SK-N-SH (cell line): ENCODE measurements around the gene CDH23. TPM values are rescaled to one million over a fixed set of nuclear protein-coding genes. Genes with fewer than 3 reads are reported as not detected.

Experiments
- CTCF ChIA-PET: fragments of 300-600, 350-600 bp; formaldehyde crosslinking; extraction: SDS; loops from one replicate; lab custom pipeline; 2021; lab: Yijun Ruan, JAX
- POLR2A ChIA-PET: fragments of 350-600 bp; sonication (Branson Sonifier 250); formaldehyde crosslinking; extraction: SDS; loops from one replicate; lab custom pipeline; 2020; ENCODE audit warnings: antibody characterized with exemption, inconsistent platforms; lab: Yijun Ruan, JAX
- DNase-seq: peaks from one replicate; pipeline ENCODE4 v3.0.0; 2012
- H2AFZ ChIP-seq: fragments of 200-600 bp; sonication (generic); 2 replicates; pipeline ENCODE4 v1.8.1; 2016; ENCODE audit warnings: antibody characterized with exemption, mild to moderate bottlenecking, low read depth
- H3F3A ChIP-seq: fragments of 200-600 bp; sonication (generic); replicated peaks from 2 replicates; pipeline ENCODE3; 2016; ENCODE audit warnings: antibody characterized with exemption, mild to moderate bottlenecking; ENCODE audit not compliant: insufficient read depth
- H3K27ac ChIP-seq, 2 experiments: fragments of 200-500 bp in 1 of 2; fragments of 200-600 bp in 1 of 2; sonication (Bioruptor generic) in 1 of 2; sonication (generic), shearing (Covaris generic) in 1 of 2; 2 replicates each; pipeline versions ENCODE4 v1.5.1 to v1.6.1; 2014 to 2016; ENCODE audit warnings: low read depth in 2 of 2, inconsistent platforms in 1 of 2, low read length in 1 of 2, mild to moderate bottlenecking in 1 of 2, mixed read lengths in 1 of 2
- H3K27me3 ChIP-seq: fragments of 200-600 bp; sonication (generic), shearing (Covaris generic); 2 replicates; pipeline ENCODE4 v1.6.1; 2016; ENCODE audit warnings: mixed run types; ENCODE audit not compliant: insufficient read depth
- H3K36me3 ChIP-seq, 2 experiments: fragments of 200-500 bp in 1 of 2; fragments of 200-600 bp in 1 of 2; sonication (Bioruptor generic) in 1 of 2; sonication (generic) in 1 of 2; replicated peaks in 1 of 2; 2 replicates each; pipeline versions ENCODE3 to v1.5.1; 2014 to 2016; ENCODE audit warnings: low read length in 1 of 2, mild to moderate bottlenecking in 1 of 2; ENCODE audit not compliant: insufficient read depth in 2 of 2, control insufficient read depth in 1 of 2
- H3K4me1 ChIP-seq, 2 experiments: fragments of 200-500 bp in 1 of 2; fragments of 200-600 bp in 1 of 2; sonication (Bioruptor generic) in 1 of 2; sonication (generic), shearing (Covaris generic) in 1 of 2; 2 replicates each; pipeline versions ENCODE4 v1.5.1 to v1.6.1; 2014 to 2016; ENCODE audit warnings: low read depth in 1 of 2, low read length in 1 of 2, mixed run types in 1 of 2; ENCODE audit not compliant: insufficient read depth in 2 of 2, control insufficient read depth in 1 of 2
- H3K4me2 ChIP-seq: fragments of 200-600 bp; sonication (generic), shearing (Covaris generic); 2 replicates; pipeline ENCODE4 v1.6.1; 2017; ENCODE audit warnings: mixed run types
- H3K4me3 ChIP-seq, 2 experiments: fragments of 200-500 bp in 1 of 2; fragments of 200-600 bp in 1 of 2; sonication (Bioruptor generic) in 1 of 2; sonication (generic), shearing (Covaris generic) in 1 of 2; 2 replicates each; pipeline versions ENCODE4 v1.5.1 to v1.8.1; 2014 to 2016; ENCODE audit warnings: low read depth in 2 of 2, inconsistent platforms in 1 of 2, low read length in 1 of 2, mild to moderate bottlenecking in 1 of 2, mixed read lengths in 1 of 2, moderate library complexity in 1 of 2
- H3K79me2 ChIP-seq: fragments of 200-600 bp; sonication (generic); 2 replicates; pipeline ENCODE4 v1.8.1; 2017; ENCODE audit warnings: mild to moderate bottlenecking; ENCODE audit not compliant: insufficient read depth
- H3K9ac ChIP-seq: fragments of 200-600 bp; sonication (generic); 2 replicates; pipeline ENCODE4 v1.6.1; 2017; ENCODE audit warnings: mixed run types
- H3K9me2 ChIP-seq: fragments of 200-600 bp; sonication (generic); 2 replicates; pipeline ENCODE4 v1.6.1; 2017; ENCODE audit warnings: mixed run types
- H3K9me3 ChIP-seq: fragments of 200-600 bp; sonication (generic); 2 replicates; pipeline ENCODE4 v1.6.1; 2017; ENCODE audit warnings: mixed run types, mild to moderate bottlenecking, moderate library complexity
- H4K20me1 ChIP-seq: fragments of 200-600 bp; sonication (generic); 2 replicates; pipeline ENCODE4 v1.6.1; 2017; ENCODE audit warnings: mild to moderate bottlenecking, mixed run types; ENCODE audit not compliant: insufficient read depth
- ELF1 ChIP-seq: IDR thresholded peaks from 2 replicates; pipeline ENCODE4 v1.4.0; 2012
- FOXJ3 ChIP-seq: sonication (generic); formaldehyde crosslinking; IDR thresholded peaks from 2 replicates; pipeline ENCODE4 v1.5.1; 2020; ENCODE audit warnings: mild to moderate bottlenecking, missing genetic modification reagents
- GABPA ChIP-seq: IDR thresholded peaks from 2 replicates; pipeline ENCODE4 v1.4.0; 2012; ENCODE audit warnings: low read depth, mild to moderate bottlenecking
- GATA2 ChIP-seq: sonication (generic); formaldehyde crosslinking; IDR thresholded peaks from 2 replicates; pipeline ENCODE4 v1.5.0; 2020; ENCODE audit warnings: mild to moderate bottlenecking, missing genetic modification reagents
- JUND ChIP-seq: IDR thresholded peaks from 2 replicates; pipeline ENCODE4 v1.4.0; 2012
- MXI1 ChIP-seq: IDR thresholded peaks from 2 replicates; pipeline ENCODE4 v1.6.1; 2012; ENCODE audit warnings: mild to moderate bottlenecking, low read depth, low read length, improper control_type of control experiment
- NFIC ChIP-seq: IDR thresholded peaks from 2 replicates; pipeline ENCODE4 v1.4.0; 2012; ENCODE audit warnings: borderline replicate concordance
- NRF1 ChIP-seq: IDR thresholded peaks from 2 replicates; pipeline ENCODE4 v1.6.1; 2012; ENCODE audit warnings: low read depth, mild to moderate bottlenecking, low read length
- POLR2AphosphoS5 ChIP-seq: IDR thresholded peaks from 2 replicates; pipeline ENCODE4 v1.6.1; 2012; ENCODE audit warnings: low read depth, low read length
- RAD21 ChIP-seq: IDR thresholded peaks from 2 replicates; pipeline ENCODE4 v1.6.1; 2012; ENCODE audit warnings: mild to moderate bottlenecking, low read length
- TAF1 ChIP-seq: IDR thresholded peaks from 2 replicates; pipeline ENCODE4 v1.6.1; 2012; ENCODE audit warnings: low read depth, mild to moderate bottlenecking, low read length, moderate library complexity, borderline replicate concordance
- TEAD4 ChIP-seq: IDR thresholded peaks from 2 replicates; pipeline ENCODE4 v1.4.0; 2012; ENCODE audit warnings: mild to moderate bottlenecking, borderline replicate concordance; ENCODE audit not compliant: insufficient read depth
- USF1 ChIP-seq: IDR thresholded peaks from 2 replicates; pipeline ENCODE4 v1.4.0; 2012; ENCODE audit warnings: low read depth, borderline replicate concordance
- USF2 ChIP-seq: fragments of 150-350 bp; IDR thresholded peaks from 2 replicates; pipeline ENCODE4 v1.6.1; 2017; ENCODE audit warnings: antibody characterized with exemption, low read length, low read depth, borderline replicate concordance
- YY1 ChIP-seq: IDR thresholded peaks from 2 replicates; pipeline ENCODE4 v1.4.0; 2012; ENCODE audit warnings: low read depth, mild to moderate bottlenecking
- WGBS: methylation state at CpG from one replicate; pipeline ENCODE4 v1.1.6; 2017; ENCODE audit warnings: low lambda C conversion rate; 5-methylcytosine and 5-hydroxymethylcytosine counted together
- polyA plus RNA-seq, 3 experiments: library from polyadenylated mRNA; depleted of rRNA; stranded (reverse); fragments of >200 nt; gene quantifications; 2 replicates each; pipeline ENCODE4 v1.2.3, GENCODE V29; 2012
- TF ChIP-seq, protein P1 (sequence below): IDR thresholded peaks from 2 replicates; pipeline ENCODE4 v1.6.1; 2012; ENCODE audit warnings: mild to moderate bottlenecking, low read depth, low read length, moderate library complexity
- TF ChIP-seq, protein P2 (sequence below): IDR thresholded peaks from 2 replicates; pipeline ENCODE4 v1.4.0; 2012; ENCODE audit warnings: low read depth
- TF ChIP-seq, protein P3 (sequence below): fragments of 200-600 bp; sonication (generic); IDR thresholded peaks from 2 replicates; pipeline ENCODE4 v1.6.1; 2017; ENCODE audit warnings: antibody characterized with exemption, mild to moderate bottlenecking, moderate library complexity

Gene CDH23
- polyA plus RNA-seq, 1 of the 3 experiments (the other 2 are of a cell fraction), result 0.03 TPM

GRCh38 chr10:71636588-71636987 lies 239.9 kb downstream of the CDH23 start (continued):
- TF ChIP-seq RAD21 (no peak), YY1 (no peak), POLR2AphosphoS5 (no peak), TEAD4 (no peak), TAF1 (no peak)
- TF ChIP-seq, protein P1, sequence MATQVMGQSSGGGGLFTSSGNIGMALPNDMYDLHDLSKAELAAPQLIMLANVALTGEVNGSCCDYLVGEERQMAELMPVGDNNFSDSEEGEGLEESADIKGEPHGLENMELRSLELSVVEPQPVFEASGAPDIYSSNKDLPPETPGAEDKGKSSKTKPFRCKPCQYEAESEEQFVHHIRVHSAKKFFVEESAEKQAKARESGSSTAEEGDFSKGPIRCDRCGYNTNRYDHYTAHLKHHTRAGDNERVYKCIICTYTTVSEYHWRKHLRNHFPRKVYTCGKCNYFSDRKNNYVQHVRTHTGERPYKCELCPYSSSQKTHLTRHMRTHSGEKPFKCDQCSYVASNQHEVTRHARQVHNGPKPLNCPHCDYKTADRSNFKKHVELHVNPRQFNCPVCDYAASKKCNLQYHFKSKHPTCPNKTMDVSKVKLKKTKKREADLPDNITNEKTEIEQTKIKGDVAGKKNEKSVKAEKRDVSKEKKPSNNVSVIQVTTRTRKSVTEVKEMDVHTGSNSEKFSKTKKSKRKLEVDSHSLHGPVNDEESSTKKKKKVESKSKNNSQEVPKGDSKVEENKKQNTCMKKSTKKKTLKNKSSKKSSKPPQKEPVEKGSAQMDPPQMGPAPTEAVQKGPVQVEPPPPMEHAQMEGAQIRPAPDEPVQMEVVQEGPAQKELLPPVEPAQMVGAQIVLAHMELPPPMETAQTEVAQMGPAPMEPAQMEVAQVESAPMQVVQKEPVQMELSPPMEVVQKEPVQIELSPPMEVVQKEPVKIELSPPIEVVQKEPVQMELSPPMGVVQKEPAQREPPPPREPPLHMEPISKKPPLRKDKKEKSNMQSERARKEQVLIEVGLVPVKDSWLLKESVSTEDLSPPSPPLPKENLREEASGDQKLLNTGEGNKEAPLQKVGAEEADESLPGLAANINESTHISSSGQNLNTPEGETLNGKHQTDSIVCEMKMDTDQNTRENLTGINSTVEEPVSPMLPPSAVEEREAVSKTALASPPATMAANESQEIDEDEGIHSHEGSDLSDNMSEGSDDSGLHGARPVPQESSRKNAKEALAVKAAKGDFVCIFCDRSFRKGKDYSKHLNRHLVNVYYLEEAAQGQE, result no peak
- TF ChIP-seq, all 33 proteins: peak for 0

DNA sequence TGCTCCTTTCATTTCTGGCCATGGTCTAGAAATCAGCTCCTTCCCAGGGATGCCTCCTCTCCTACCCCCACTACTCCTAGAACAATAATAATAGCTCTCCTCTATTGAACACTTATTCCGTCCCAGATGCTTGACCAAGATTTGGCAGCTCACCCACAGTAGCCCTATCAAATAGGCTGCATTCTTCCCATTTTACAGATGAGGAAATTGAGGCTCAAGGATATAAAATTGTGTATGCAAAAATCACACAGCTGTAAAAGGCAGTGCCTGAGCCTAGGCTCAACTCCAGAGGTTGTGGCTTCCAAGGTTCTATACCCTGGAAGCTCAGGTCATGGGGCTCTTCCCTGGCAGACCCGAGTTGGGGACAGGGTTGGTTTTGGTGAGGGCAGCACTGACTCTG lies 240.6 kb downstream of the CDH23 start:
- Histone ChIP-seq H2AFZ (no peak overlapping the region), H3K4me2 (no peak overlapping the region), H3K9me3 (no peaks in the 10 kb centered on the region), H3K27me3 (no peaks in the 10 kb centered on the region; the same call in 1 of the 2 replicates), H3K36me3 (no peaks in the 10 kb centered on the region), H3F3A (no peaks in the 10 kb centered on the region), H3K9me2 (no peaks in the 10 kb centered on the region), H3K4me3 (no peak overlapping the region), H3K27ac (no peak overlapping the region), H4K20me1 (no peaks in the 10 kb centered on the region), H3K4me1 (peaks cover 0 to 9% of the 10 kb centered on the region in 2 experiments; a peak in 1 of 4 replicates), H3K79me2 (no peaks in the 10 kb centered on the region), H3K9ac (no peak overlapping the region)
- no peak for DNase-seq
- WGBS, result 54% methylated on average over 2 of the region's 2 CpGs
- ChIA-PET POLR2A (no interaction called here), CTCF (interaction anchor here (1.1 to 1.6 kb wide), 7 partner anchors 11 to 253 kb away, joined by 3 to 7 read pairs (median 4); no protein-coding TSS in a partner anchor)
- TF ChIP-seq FOXJ3 (CRISPR knock-in tag) (no peak), ELF1 (no peak), RAD21 (no peak), TEAD4 (no peak), GABPA (no peak), NFIC (no peak), GATA2 (no peak), JUND (no peak), NRF1 (no peak), USF2 (no peak), MXI1 (no peak), USF1 (no peak)
- TF ChIP-seq, protein P2, sequence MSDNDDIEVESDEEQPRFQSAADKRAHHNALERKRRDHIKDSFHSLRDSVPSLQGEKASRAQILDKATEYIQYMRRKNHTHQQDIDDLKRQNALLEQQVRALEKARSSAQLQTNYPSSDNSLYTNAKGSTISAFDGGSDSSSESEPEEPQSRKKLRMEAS, result no peak
- TF ChIP-seq, protein P1, result no peak
- TF ChIP-seq, protein P3, sequence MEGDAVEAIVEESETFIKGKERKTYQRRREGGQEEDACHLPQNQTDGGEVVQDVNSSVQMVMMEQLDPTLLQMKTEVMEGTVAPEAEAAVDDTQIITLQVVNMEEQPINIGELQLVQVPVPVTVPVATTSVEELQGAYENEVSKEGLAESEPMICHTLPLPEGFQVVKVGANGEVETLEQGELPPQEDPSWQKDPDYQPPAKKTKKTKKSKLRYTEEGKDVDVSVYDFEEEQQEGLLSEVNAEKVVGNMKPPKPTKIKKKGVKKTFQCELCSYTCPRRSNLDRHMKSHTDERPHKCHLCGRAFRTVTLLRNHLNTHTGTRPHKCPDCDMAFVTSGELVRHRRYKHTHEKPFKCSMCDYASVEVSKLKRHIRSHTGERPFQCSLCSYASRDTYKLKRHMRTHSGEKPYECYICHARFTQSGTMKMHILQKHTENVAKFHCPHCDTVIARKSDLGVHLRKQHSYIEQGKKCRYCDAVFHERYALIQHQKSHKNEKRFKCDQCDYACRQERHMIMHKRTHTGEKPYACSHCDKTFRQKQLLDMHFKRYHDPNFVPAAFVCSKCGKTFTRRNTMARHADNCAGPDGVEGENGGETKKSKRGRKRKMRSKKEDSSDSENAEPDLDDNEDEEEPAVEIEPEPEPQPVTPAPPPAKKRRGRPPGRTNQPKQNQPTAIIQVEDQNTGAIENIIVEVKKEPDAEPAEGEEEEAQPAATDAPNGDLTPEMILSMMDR, result no peak
